DMS79 (cell line): Measurements from ENCODE around the gene KCTD7.
"Not testable (repeated sequence)": the region's sequence is repeated elsewhere in the genome, so short reads cannot be mapped to it uniquely, and the experiment has no call there.

Experiments
- DNase-seq: peaks from one replicate; lab custom pipeline; 2025; lab: John Stamatoyannopoulos, UW

KCTD7 gene

DNA sequence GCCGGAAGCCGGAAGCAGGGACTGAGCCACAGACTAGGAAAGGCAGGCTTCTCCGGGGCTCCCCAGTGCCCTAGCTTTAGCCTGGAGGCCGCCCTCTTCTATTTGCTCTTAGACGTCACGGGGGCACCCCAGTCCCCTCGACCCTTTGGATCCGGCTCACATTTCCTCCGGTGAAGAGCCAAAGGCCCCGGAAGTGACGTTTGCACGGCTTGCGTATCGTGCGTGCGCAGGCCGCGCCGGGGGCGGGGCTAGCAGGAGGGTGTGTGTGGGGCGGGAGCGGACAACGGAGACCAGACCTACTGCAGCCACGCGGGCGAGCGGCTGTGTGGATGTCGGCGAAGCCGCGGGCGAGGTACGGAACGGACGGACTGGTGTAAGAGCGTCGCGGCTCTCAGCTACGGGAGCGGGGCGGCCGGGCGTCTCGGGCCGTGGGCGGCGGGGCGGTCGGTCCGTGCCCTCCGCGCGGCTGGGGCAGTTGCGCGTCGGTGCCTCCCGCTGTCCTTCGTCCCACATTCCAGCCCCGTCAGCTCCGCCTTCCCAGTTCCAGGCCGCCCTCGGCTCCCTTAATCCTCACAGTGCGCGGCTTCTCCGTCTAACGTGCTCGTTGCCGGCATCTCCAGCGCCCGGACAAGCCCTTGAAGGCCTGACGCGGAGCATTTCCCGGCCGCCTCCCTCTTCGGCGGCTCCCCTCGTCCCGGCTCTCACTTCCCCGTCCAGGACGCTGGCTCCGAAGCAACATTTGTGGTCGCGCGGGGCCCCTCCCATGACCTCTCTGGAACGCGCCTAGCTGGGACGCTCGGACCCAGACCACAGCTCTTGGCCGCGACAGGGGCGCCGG, 25.8 kb downstream of the KCTD7 start:
- peak; percentile 97 for DNase-seq

DNA sequence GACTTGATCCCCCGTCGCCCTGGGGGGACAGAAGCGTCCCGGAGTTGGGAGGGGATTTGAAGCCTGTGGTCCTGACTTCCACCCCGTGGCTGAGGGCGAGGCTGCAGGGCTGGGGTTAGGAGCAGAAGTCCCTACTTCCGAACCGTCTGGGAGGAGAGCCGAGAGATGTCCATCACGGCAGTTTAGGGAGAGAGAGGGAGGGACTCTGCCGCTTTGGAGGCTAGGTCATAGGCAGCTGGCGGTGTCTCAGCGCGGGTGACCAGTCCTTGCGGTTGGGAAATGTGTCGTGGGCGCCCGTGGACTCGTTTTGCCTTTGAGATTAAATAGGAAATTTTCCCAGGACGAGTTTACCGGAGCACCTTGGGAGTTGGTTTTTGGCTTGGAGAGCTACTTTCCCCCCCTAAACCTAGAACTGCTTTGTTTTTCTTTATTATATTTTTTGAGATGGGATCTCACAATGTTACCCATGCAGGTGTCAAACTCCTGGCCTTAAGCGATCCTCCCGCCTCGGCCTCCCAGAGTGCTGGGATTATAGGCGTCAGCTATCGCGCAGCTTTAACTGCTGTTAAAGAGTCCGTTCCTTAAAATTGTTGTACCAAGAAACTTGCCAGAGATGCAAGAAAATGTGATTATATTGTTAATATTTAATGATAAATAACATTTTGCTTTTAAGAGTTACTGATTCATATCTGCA, 26.6 kb downstream of the KCTD7 start:
- not testable (repeated sequence) for DNase-seq

DNA sequence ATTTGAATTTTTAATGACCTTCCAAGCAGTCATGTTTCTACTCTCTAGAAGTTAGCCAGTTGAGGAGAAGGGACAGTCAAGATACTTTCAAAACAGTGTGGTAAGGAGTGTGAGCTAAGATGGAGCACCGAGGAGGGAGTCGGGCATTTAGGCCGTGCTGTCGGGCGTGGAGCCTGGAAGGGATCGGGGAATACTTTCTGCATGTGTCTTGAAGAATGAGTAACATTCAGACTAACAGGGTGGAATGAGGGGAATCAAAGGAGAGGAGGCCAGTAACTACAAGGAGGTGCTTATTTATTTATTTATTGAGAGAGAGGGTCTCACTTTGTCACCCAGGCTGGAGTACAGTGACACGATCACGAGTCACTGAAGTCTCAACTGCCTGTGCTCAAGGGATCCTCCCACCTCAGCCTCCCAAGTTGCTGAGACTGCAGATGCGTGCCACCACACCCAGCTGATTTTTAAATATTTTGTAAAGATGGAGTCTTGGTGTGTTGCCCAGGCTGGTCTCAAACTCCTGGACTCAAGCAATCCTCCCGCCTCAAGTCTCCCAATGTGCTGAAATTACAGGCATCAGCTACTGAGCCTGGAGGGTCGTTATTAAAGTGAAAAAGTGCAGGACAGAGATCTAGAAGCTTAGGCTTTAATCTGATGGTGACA, 27.3 kb downstream of the KCTD7 start:
- not testable (repeated sequence) for DNase-seq

DNA sequence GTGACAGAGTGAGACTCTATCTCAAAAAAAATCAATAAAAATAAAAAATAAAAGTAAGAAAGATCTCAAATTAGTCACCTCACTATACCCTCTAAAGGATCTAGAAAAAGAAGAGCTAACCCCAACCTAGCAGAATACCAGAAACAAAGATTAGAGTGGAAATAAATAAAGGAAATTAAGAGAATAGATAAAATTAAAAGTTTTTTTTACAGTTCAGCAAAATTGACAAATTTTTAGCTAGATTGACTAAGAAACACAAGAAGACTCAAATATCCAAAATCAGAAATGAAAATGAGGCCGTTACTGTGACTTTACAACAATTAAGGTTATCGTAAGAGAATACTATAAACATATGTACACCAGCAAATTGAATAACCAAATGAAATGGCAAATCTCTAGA, 29.1 kb downstream of the KCTD7 start:
- no peak for DNase-seq

DNA sequence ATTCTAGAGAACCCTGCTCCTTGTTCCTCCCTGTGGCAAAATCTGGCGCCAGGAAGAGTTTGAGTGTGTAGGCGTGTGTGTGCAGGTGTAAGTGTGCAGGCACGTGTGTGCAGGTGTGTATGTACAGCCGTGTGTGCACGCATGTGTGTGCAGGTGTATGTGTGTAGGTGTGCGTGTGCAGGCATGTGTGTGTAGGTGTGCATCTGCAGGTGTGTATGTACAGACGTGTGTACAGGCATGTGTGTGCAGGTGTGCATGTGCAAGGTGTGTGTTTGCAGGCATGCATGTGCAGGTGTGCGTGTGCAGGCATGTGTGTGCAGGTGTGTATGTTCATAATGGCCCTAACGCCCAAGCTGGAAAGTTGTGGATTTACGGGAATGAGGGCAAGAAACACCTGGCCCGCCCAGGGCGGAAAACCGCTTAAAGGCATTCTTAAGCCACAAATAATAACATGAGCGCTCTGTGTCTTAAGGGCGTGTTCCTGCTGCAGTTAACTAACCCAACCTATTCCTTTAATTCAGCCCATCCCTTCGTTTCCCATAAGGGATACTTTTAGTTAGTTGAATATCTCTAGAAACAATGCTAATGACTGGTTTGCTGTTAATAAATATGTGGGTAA, 34.1 kb downstream of the KCTD7 start:
- DNase-seq, result no peak

DNA sequence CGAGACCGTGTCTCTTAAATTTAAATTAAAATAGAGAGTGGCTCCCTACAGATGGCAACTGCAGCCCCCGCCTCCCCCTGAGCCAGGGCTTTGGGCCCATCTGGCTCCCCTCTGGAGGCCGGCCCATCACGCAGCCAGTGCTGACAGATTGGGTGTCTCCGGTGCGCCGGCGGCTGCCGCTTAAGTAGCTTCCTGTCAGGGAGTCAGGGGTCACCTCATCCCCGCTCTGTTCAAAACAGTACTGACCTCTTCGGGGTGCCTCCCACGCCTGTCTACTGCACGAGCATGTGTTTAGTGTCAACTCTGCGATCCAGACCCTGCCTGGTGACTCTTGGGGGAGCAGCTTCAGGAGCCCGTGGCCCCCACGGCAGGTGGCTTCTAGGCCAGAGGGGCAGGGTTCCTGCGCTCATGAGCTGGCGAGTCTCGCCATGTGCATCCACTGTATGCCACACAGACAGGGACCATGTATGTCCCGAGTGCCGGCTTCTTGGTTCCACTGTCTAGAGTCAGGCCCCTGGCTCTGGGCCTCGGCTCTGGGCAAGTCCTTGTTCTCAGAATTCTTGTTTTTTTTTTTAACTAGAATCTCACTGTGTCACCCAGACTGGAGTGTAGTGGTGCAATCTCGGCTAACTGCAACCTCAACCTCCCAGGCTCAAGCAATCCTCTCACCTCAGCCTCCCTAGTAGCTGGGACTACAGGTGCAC, 36.1 kb downstream of the KCTD7 start:
- DNase-seq, result no peak

DNA sequence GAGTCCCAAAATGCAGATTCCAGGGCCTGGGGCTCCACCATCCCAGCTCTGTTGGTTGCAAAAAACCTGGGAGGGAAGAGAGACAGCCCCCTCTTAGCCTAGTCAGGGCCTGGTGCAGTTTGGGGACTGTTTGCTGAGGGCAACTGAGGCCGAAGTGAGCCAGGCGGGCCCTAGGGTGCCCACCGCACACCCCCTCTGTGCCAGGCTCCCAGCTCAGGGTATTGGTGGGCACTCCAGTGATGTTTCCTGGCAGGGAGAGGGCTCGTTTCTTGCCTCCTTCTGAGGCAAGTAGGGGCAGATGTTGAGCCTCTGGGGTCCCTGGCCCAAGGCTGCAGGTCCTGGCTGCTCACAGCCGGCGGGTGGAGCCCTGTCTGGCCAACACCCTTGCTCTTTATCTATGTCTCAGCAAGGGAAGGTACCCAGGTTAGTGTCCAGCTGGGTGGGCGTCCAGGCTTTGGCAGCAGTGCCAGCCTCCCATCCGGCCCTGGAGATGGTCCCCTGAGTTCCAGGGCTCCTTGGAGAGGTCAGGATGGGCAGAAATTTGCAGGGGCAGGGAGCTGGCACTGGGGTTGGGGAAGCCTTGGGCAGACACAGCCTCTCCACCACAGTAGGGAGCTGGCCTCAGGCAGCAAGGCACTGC, 37.8 kb downstream of the KCTD7 start:
- DNase-seq, result no peak

DNA sequence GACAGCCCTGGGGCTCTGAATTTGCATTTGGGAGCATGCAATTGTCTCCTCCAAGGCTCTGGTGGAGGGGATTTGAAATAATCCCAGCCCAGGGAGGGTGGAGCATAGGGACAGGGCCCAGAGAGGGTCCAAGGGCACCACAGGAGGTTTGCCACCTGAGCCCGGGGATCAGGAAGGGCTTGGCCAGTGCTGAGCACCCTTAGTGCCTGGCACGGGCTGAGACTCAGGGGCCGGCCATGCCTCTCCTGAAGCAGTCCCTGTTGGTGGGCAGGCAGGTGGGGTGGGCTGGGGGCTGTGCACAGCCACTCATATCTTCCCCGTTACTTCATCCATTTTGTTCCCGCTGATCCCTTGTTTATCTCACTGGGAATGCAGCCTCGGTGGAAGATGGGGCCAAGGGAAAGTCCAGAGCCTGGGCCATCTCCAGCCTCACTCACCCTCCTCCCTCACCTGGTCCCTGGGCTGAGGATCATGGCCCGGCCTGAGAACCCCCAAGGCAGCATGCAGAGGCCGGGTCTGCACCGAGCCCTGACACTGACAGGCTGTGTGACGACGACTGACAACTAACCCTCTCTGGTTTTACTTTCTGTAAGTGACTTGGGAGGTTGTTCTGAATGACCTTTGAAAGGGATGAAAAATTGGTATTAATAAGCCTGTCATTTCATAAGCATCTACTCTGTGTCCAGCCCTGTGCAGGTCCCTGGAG, 38.5 kb downstream of the KCTD7 start:
- no peak for DNase-seq

DNA sequence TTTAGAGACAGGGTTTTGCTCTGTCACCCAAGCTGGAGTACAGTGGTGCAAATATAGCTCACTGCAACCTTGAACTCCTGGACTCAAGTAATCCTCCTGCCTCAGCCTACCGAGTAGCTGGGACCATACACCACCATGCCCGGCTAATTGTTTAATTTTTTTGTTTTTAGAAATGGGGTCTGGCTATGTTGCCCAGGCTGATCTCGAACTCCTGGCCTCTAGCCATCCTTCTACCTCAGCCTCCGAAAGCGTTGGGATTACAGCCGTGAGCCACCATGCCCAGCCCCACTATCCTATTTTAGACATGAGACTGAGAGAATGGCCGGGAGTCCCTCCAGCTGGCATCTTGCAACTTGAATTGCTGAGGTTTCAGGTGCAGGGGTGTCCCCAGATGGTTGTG, 39.4 kb downstream of the KCTD7 start:
- DNase-seq, result no peak

DNA sequence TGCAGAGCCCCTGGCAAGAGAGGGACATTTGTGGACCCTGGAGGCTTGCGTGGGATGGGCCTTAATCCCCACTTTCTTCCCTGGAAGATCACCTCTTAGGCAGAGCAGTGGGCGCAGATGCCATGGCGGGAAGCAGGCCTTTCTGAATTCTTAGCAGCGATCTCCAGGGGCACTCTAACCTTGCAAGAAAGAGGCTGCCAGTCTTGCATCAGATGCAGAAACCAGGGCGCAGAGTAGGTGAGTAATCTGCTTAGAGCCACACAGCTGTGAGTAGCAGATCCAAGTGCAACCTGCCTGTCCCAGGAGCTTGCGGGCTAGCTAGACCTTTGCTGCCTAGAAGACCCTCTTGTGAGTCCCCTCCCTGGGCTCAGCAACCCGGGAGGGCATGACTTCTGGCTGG, 40.0 kb downstream of the KCTD7 start:
- DNase-seq, result no peak

DNA sequence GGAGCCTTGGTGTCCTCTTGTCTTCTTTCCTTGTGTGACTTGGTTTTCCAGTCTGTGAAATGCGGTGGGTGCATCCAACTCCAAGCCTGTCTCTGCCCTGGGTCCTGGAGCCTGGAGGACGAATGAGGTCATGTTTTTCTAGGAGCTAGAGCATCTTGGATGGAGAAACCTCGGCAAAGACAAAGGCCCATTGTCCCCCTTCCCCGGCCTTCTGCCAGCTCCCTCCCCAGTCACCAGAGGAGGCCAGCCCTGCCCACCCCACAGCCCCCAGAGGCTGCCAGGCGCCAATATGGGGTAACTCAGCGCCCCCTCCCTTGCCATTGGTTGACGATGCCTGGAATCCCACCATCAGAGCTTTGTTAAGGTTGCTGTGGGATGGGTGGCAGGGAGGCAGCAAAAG, 40.4 kb downstream of the KCTD7 start:
- DNase-seq, result no peak

DNA sequence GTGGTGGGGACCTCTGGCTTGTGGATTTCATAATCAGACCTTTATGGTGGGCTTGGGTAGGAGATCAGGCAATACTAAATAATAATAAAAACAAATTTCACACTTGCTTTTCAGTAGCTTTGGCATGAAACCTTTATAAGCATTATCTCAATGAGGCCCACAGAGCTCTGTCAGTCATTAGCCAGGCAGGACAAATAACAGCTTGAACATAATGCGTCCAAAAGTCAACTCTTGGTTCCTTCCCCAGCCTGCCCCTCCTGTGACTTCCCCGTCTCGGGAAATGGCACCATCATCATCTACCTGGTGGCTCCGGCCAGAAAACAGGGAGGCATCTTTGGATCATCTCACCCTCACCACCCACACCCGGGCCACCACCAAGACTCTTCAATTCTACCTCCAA, 40.8 kb downstream of the KCTD7 start:
- no peak for DNase-seq

DNA sequence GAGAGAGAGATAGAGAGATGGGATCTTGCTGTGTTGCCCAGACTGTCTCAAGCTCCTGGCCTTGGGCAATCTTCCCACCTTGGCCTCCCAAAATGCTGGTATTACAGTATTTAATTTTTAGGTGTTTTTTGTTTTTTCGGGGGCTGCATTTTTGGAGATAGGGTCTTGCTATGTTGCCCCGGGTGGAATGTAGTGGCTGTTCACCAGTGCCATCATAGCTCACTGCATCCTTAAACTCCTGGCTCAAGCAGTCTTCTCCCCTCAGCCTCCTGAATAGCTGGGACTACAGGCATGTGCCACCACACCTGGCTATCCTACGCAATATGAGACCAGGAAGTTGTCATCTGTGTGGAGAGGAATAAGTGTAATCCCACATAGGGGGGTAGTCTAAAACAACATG, 42.4 kb downstream of the KCTD7 start:
- no peak for DNase-seq

DNA sequence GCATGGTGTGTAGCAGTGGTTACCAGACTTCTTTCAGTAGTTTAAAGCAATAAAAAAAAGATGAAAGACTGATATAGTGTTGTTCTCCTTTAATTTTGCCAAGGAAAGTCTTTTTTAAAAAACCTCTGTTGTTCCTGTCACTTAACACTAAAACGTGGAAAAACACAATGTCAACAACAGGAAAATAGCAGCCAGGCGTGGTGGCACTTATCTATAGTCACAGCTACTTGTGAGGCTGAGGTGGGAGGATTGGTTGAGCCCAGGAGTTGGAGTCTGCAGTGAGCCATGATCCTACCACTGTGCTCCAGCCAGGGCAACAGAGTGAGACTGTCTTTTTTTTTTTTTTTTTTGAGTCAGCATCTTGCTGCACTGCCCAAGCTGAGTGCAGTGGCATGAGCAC, 42.8 kb downstream of the KCTD7 start:
- DNase-seq, result not testable (repeated sequence)

DNA sequence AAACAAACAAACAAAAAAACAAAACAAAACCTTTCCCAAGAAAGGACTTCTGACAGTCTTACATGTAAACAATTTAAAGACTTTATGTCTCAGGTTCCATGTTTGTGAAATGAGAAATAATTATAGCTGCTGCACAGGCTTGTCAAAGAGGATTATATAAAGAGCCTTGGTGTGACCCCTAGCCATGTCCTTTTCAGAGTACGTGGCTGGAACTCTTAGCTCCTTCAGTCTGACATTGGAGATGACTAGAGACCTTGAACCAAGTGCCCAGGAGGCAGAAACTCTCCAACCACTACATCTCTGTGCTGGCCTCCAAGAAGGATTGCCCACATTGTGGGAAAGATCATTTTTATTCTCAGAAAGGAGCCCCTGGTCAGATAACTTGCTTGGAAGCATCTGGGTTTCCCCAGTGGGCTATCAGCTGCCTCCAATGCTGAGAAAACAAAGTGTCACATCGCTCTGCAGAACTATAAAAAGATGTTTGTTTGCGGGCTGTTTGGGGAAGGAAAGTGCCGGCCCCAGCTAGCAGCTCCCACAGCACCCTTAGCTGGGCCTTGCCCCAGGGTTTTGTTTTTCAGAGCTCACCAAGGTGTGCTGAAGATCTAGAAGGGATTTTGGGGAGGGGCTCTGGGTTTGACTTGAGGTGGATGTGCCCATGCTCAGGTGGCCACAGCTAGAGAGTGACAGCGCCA, 43.9 kb downstream of the KCTD7 start:
- DNase-seq, result not testable (repeated sequence)

DNA sequence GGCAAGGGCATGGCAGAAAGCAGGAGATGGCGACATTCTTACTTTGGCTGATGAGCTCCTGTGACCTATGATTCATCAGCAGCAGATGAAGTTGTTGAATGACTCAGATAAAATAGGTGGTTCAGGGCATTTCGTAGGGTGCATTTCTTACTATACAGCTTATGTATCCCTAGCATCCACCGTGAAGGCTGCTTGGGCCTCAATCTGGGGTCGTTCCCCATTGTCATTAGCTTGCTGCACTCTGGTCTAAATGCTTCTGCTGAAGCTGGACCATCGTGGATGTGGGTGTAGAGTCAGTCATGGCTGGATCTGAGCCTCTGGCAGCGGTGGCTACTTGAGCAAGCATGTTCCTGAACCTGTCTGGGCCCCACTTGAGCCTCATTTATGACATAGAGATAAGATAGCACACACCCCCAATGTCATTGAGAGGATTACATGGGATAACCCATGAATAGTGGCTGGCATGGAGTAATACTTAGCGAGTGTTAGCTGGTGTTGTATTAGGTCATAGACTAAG, 44.5 kb downstream of the KCTD7 start:
- DNase-seq, result not testable (repeated sequence)

DNA sequence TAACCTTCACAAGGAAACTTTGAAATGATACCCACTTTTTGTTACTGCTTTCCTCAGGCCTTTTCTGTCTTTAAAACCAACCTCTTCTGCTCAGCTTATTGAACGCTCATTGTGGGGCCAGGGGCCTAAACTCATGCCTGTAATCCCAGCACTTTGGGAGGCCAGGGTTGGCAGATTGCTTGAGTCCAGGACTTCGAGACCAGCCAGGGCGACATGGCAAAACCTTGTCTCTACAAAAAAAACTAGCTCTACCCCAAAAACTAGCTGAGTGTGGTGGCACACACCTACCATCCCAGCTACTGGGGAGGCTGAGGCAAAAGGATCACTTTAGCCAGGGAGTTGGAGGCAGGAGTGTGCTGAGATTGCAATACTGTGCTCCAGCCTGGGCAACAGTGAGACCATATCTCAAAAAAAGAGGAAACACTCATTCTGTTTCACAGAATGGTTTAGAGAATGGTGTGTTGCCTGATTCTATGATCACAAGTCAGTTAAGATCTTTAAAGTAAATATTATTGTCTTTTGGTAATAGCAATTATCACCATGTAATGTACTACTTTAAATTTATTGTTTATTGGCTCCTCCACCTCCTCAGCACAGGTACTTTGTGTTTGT, 51.1 kb downstream of the KCTD7 start:
- no peak for DNase-seq

DNA sequence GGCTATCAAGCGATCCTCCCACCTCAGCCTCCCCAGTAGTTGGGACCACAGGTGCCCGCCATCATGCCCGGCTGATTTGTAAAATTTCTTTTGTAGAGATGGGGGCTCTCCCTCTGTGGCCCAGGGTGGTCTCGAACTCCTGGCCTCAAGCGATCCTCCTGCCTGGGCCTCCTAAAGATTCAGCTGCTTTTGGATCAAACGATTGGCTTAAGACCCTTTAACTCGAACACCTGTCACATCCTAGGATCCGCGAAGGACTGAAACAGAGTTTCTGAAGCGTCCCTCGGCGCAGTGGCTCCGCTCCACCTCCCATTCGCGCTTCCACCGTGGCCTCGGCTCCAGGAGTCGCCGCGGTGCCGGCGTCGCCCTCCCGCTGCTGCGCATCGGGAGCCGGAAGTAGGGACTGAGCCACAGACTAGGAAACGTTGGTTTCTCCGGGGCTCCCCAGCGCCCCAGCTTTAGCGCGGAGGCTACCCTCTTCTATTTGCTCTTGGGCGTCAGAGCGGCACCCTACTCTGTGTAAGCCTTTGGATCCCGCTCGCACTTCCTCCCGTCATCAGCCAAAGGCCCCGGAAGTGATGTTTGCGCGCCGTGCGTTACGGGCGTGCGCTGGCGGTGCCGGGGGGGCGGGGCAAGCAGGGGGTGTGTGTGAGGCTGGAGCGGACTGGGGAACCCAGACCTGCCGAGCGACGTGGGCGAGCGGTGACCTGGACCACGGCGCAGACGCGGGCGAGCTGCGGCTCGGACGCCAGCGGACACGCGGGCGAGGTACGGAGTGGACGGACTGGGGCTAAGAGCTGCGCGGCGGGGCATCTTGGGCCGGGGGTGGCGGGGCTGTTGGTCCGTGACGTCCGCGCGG, 53.0 kb downstream of the KCTD7 start:
- peak; percentile 87 for DNase-seq
